A673 (cell line): ENCODE data around the gene HPCAL4.

Experiments used
- CTCF ChIP-seq: fragments of 300-800, 200-600 bp; sonication (generic); conservative IDR thresholded peaks from 2 replicates; pipeline ENCODE4 v1.5.1; 2017; ENCODE audit warnings: low read depth, mild to moderate bottlenecking, antibody characterized with exemption, low read length, moderate library complexity, mixed read lengths
- EZH2 ChIP-seq: fragments of 200-600 bp; sonication (generic); IDR thresholded peaks from 2 replicates; pipeline ENCODE4 v1.6.1; 2017; ENCODE audit warnings: borderline replicate concordance, low read depth, mild to moderate bottlenecking, mixed read lengths, antibody characterized with exemption, low read length; ENCODE audit not compliant: poor library complexity, severe bottlenecking

GRCh38 chr1:39654291-39654690 lies 36.9 kb downstream of the HPCAL4 start:
- no peak for TF ChIP-seq CTCF
- TF ChIP-seq EZH2 = no peak
